ENCODE measurements around the gene HSP90B1. TPM values are rescaled to one million over a fixed set of nuclear protein-coding genes. Genes with fewer than 3 reads are reported as not detected.
A peak's percentile ranks its signal among the peaks of the same experiment; 100 is the strongest.

The HSP90B1 gene
- polyA plus RNA-seq, 4 donors = 873 to 1,028 (median 973) TPM

DNA sequence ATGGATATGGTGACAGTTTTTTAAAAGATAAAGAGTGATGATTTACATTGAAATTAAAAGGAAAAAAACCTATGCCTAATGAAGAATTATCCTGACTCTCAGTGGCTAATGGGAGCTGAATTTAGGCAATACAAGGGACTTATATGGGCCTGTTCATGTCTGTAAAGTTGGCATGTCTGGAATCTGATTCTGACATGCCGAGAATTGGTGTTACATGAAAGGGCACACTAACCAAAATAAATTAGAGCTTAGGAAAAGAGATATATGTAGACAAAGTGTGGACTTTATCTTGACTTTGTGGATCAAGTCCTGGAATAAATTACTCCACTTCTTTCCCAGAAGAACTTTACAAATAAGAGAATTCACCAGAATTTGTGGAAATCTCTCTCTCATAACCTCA, 36.5 kb downstream of the HSP90B1 start:
- peak in 1 of 4 donors; percentile 9 for DNase-seq (ENCODE audit: low read depth in 4 of 4, low spot score in 2 of 4)

DNA sequence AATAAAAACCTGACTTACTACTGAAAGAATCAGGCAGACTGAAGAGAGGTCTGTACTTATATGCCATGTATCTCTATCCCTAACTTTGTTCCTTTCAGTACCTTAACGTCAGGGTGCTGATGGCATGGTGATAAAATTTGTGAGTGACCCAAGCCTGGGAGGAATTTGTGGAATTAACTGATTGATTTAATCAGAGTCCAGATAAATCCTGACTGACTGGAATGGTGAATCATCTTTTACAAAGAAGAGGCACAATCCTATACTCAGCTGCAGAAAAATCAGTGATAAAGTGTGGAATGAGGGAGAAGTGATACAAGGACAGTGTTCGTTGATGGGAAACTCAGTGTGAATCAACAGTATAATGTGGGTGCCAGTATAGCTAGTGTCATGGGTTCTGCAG, 39.2 kb downstream of the HSP90B1 start:
- no peak for DNase-seq (ENCODE audit: low read depth in 4 of 4, low spot score in 2 of 4)

DNA sequence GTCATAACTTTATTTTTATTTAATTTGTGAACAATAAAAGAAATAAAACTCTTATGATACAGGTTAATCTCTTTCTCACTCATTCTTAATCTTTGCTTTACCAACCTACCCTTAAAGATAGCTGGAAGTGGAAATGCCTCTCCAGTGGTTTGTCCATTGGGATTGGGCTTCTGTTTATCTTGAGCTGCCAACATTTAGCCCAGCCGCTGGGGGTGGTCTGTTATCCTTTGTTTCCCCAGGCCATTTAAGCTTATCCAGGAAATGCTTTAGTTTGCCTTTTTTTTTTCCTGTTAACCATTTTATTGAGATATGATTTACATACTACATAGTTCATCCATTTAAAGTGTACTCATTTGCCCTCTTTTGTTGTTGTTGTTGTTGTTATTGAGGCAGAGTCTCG, 43.7 kb downstream of the HSP90B1 start:
- no peak for DNase-seq (ENCODE audit: low read depth in 4 of 4, low spot score in 2 of 4)

DNA sequence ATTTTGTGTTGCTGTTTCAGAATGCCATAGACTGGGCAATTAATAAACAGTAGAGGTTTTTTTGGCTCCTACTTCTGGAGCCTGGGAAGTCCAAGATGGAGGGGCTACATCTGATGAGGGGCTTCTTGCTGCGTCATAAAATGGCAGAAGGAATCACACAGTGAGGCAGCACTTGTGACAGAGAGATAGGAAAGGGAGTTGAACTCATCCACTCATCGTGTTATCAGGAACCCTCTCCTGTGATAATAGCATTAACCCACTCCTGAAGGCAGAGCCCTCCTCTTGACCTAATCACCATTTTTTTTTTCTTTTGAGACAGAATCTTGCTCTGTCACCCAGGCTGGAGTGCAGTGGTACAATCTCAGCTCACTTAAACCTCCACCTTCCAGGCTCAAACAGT, 45.2 kb downstream of the HSP90B1 start:
- no peak for DNase-seq (ENCODE audit: low read depth in 4 of 4, low spot score in 2 of 4)

DNA sequence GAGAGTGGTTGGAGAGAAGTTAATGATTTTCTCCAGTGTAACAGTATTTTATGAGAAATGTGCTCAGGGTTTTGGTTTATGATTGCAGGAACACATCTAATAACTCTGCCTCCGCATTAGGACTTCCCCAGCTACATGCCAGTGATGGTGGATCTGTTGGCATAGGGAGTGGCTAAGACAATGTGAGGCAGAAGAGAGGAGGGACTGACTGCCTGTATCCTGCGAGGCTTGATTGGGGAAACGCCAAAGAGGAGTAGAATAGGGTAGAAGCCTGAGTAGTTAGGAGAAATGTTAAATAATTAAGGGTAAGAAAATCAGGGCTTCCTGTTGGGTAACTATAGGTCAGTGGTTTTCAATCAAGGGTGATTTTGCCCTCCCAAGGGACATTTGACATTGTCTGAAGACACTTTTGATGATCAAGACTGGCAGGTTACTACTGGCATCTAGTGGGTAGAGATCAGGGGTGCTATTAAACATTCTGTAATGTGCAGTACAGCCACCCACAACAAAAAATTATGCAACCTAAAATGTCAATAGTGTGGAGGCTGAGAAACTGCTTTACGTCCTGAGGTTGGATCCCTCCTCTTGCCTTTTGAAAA, 48.3 kb downstream of the HSP90B1 start:
- DNase-seq (ENCODE audit: low read depth in 4 of 4, low spot score in 2 of 4) = no peak

DNA sequence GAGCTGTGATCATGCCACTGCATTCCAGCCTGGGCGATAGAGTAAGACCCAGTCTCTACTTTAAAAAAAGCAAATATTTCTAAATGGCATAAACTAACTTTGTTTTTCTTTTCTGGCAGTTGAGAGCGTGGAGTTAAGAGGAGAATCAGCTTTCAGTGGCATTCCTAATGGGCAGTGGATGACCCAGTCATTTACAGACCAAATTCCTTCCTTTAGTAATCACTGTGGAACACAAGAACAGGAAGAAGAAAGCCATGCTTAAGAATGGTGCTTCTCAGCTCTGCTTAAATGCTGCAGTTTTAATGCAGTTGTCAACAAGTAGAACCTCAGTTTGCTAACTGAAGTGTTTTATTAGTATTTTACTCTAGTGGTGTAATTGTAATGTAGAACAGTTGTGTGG, 56.6 kb downstream of the HSP90B1 start:
- no peak for DNase-seq (ENCODE audit: low read depth in 4 of 4, low spot score in 2 of 4)

DNA sequence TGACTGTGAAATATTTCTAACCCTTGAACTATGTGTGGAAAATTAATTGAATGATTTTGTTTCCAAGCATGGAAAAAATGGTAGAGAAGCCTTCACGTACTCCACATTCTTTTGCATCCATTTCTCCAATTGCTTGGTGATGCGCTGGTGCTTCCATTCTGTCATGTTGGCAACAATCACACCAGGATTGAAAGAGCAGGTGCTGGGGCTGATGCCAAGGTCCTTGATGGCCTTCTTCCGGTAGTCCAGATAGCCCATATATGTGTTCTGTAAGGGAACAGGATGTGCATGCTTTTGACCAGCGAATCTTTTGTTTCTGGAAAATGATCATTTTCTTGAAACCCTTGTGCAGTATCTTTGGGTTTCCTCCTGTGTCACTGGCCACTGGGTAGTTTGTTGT, 64.0 kb downstream of the HSP90B1 start:
- no peak for DNase-seq (ENCODE audit: low read depth in 4 of 4, low spot score in 2 of 4)

DNA sequence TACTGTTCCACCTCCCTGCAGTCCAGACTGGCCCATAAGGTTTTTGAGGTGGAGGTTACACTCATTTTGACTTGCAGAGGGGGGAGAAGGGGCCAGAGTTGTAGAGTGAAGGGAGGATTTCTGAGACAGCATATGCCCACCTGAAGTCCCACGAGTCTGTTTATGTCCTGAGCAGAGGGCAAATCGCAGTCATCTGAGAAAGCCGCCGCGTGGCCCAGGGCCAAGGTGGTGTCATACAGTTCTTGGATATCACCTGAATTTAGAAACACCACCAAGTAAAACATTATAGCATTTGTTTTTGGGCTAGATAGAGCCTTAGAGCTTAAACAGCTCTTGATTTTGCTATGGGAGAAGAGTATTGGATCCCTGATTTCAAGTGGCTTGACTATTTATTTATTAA, 66.4 kb downstream of the HSP90B1 start:
- DNase-seq (ENCODE audit: low read depth in 4 of 4, low spot score in 2 of 4) = no peak

DNA sequence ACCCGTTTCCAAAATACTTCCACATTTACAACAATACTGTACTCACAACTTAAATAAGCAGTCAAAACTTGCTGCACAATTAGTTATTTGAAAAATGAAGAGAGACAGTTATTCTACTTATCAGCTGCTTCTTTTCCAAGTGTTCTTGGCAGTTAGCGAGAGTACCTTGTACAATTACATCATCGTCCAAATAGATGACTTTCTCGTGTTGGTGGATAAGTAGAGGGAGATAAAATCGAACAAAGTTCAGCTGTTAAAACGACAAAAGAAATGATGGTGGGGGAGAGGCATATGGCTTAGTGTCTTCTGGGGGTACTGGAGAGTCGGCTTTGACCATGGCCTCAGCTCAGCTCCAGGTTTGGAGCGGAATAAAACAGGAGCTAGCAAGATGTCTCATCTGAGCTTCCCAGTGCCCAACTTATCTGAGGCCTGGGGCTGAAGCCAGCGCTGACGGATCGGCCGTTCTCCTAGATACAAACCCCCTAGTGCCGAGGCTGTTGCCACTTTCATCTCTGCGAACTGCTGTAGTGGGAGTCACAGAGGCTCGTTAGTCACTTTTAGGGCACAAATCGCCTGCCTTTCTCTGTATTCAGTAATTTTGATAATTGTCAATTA, 67.2 kb downstream of the HSP90B1 start:
- no peak for DNase-seq (ENCODE audit: low read depth in 4 of 4, low spot score in 2 of 4)

Other genes starting within 250 kb of the HSP90B1 start
- gene NT5DC3, start 89.2 kb upstream of the HSP90B1 start, polyA plus RNA-seq (ENCODE audit: insufficient read length in 4 of 4) = 1 to 10 TPM; 2.5 to 8.6 (median 4.7) TPM
- gene TDG, start 35.5 kb downstream of the HSP90B1 start, polyA plus RNA-seq (ENCODE audit: insufficient read length in 4 of 4) = 10 to 100 TPM; 43.2 to 67.0 (median 52.6) TPM
- 10 to 100 TPM; 10.3 to 16.5 (median 15.7) TPM for gene GLT8D2, start 119.8 kb downstream of the HSP90B1 start, polyA plus RNA-seq (ENCODE audit: insufficient read length in 4 of 4)
- gene HCFC2, start 134.1 kb downstream of the HSP90B1 start, polyA plus RNA-seq (ENCODE audit: insufficient read length in 4 of 4) = 10 to 100 TPM; 15.4 to 17.9 (median 17.5) TPM
- 100 to 1,000 TPM in 2 of 4 donors, 10 to 100 TPM in 2; 85.0 to 120 (median 95.6) TPM for gene NFYB, start 207.8 kb downstream of the HSP90B1 start, polyA plus RNA-seq (ENCODE audit: insufficient read length in 4 of 4)

Data from left renal cortex interstitium (tissue), 4 donors.